Loucy (cell line): ENCODE results near the gene IGSF21.

ENCODE experiments used
- H2AFZ ChIP-seq: fragments of 200-600 bp; sonication (generic); 2 replicates; pipeline ENCODE4 v1.6.0; 2016; ENCODE audit warnings: antibody characterized with exemption, mild to moderate bottlenecking, low read length, moderate library complexity
- H3F3A ChIP-seq: fragments of 200-600 bp; 2 replicates; pipeline ENCODE4 v1.6.0; 2016; ENCODE audit warnings: antibody characterized with exemption, low read depth, mild to moderate bottlenecking
- H3K27me3 ChIP-seq: fragments of 200-600 bp; sonication (generic); 2 replicates; pipeline ENCODE4 v1.6.1; 2014; ENCODE audit warnings: low read length, mild to moderate bottlenecking; ENCODE audit not compliant: insufficient read depth, poor library complexity, severe bottlenecking
- H3K36me3 ChIP-seq: fragments of 200-600 bp; sonication (generic); 2 replicates; pipeline ENCODE4 v1.6.1; 2016; ENCODE audit warnings: low read length; ENCODE audit not compliant: insufficient read depth
- H3K4me1 ChIP-seq: fragments of 200-600 bp; sonication (generic); 2 replicates; pipeline ENCODE4 v1.5.1; 2014; ENCODE audit warnings: low read length, mild to moderate bottlenecking; ENCODE audit not compliant: insufficient read depth, poor library complexity, severe bottlenecking
- H3K4me2 ChIP-seq: fragments of 200-600 bp; sonication (generic); 2 replicates; pipeline ENCODE4 v1.6.0; 2014; ENCODE audit warnings: antibody characterized with exemption, low read length, low read depth, mild to moderate bottlenecking; ENCODE audit not compliant: poor library complexity, severe bottlenecking
- H3K4me3 ChIP-seq: fragments of 200-600 bp; sonication (generic); 2 replicates; pipeline ENCODE4 v1.5.1; 2014; ENCODE audit warnings: low read length, mild to moderate bottlenecking, mixed read lengths; ENCODE audit not compliant: poor library complexity, severe bottlenecking
- H3K79me2 ChIP-seq: fragments of 200-600 bp; sonication (generic); 2 replicates; pipeline ENCODE4 v1.6.1; 2014; ENCODE audit warnings: low read length; ENCODE audit not compliant: insufficient read depth
- H3K9ac ChIP-seq: fragments of 200-600 bp; sonication (generic); 2 replicates; pipeline ENCODE4 v1.6.0; 2014; ENCODE audit warnings: mild to moderate bottlenecking, low read depth, low read length, moderate library complexity; ENCODE audit not compliant: poor library complexity, severe bottlenecking
- H3K9me2 ChIP-seq: fragments of 200-600 bp; sonication (generic); replicated peaks from 2 replicates; pipeline ENCODE4 v1.6.1; 2016; ENCODE audit warnings: low read depth, low read length, mixed read lengths
- H3K9me3 ChIP-seq: fragments of 200-600 bp; sonication (generic); 2 replicates; pipeline ENCODE4 v1.6.1; 2014; ENCODE audit warnings: mild to moderate bottlenecking, antibody characterized with exemption, low read length, low read depth; ENCODE audit not compliant: insufficient read depth
- H4K20me1 ChIP-seq: fragments of 200-600 bp; sonication (generic); 2 replicates; pipeline ENCODE4 v1.6.0; 2014; ENCODE audit warnings: antibody characterized with exemption, low read length, mild to moderate bottlenecking; ENCODE audit not compliant: insufficient read depth, poor library complexity, severe bottlenecking
- EZH2phosphoT487 ChIP-seq: fragments of 200-600 bp; IDR thresholded peaks from 2 replicates; pipeline ENCODE4 v1.6.1; 2018; ENCODE audit warnings: antibody characterized with exemption, mild to moderate bottlenecking, moderate library complexity, borderline replicate concordance
- TF ChIP-seq, protein P1 (sequence below): fragments of 200-600 bp; sonication (generic); conservative IDR thresholded peaks from 2 replicates; pipeline ENCODE4 v1.5.1; 2014; ENCODE audit warnings: mild to moderate bottlenecking, antibody characterized with exemption, low read length

The IGSF21 gene

DNA sequence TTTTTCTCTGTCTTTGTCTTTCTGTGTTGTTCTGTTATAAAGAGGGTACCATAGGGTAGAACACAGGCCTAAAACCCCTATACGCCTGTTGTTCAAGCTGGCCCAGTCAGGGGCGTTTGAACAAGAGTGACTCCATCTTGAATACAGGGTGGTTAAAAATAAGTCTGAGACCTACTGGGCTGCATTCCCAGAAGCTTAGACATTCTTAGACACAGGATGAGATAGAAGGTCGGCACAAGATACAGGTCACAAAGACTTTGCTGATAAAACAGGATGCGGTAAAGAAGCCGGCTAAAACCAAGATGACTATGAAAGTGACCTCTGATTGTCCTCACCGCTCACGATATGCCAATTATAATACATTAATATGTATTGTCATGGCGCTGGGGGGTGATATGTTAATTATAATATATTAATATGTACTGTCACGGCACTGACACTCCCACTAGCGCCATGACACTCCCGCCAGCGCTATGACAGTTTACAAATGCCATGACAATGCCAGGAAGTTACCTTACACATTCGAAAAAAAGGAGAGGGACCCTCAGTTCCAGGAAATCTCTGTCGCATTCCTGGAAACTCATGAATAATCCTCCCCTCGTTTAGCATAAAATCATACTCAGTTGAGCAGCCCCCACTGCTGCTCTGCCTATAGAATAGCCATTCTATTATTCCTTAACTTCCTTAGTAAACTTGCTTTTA lies 314.6 kb downstream of the IGSF21 start:
- Histone ChIP-seq H3K79me2 (no peaks in the 10 kb centered on the region), H3K27me3 (no peaks in the 10 kb centered on the region)
- TF ChIP-seq EZH2phosphoT487 = no peak
- TF ChIP-seq, protein P1, sequence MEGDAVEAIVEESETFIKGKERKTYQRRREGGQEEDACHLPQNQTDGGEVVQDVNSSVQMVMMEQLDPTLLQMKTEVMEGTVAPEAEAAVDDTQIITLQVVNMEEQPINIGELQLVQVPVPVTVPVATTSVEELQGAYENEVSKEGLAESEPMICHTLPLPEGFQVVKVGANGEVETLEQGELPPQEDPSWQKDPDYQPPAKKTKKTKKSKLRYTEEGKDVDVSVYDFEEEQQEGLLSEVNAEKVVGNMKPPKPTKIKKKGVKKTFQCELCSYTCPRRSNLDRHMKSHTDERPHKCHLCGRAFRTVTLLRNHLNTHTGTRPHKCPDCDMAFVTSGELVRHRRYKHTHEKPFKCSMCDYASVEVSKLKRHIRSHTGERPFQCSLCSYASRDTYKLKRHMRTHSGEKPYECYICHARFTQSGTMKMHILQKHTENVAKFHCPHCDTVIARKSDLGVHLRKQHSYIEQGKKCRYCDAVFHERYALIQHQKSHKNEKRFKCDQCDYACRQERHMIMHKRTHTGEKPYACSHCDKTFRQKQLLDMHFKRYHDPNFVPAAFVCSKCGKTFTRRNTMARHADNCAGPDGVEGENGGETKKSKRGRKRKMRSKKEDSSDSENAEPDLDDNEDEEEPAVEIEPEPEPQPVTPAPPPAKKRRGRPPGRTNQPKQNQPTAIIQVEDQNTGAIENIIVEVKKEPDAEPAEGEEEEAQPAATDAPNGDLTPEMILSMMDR = no peak

DNA sequence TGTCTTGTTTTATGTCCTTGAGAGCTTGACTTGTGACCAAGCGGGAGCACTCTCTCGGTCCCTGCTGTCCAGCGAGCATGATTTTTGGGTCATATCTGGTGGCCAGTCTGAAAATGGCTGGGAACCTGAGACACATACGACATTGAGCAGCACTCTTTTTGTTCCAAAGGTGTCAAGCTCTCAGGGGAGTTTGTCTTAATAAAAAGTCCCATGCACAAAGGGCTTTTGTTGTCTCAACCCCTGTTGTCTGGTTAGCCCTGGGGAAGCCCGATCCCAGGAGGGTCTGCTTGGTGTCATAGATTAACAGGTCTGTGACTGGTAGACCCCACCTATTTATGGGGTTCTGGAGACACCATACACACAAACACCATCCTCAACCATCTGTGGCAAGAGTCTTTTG lies 315.4 kb downstream of the IGSF21 start:
- Histone ChIP-seq H4K20me1 (no peaks in the 10 kb centered on the region), H3K4me1 (no peaks in the 10 kb centered on the region), H3K4me2 (no peak overlapping the region), H3K9ac (no peak overlapping the region), H3K79me2 (no peaks in the 10 kb centered on the region), H3K27me3 (no peaks in the 10 kb centered on the region), H2AFZ (no peak overlapping the region), H3K9me2 (no peaks in the 10 kb centered on the region), H3K36me3 (no peaks in the 10 kb centered on the region), H3K4me3 (no peak overlapping the region), H3K9me3 (no peaks in the 10 kb centered on the region), H3F3A (no peaks in the 10 kb centered on the region)
- no peak for TF ChIP-seq EZH2phosphoT487
- TF ChIP-seq, protein P1 = no peak

More for the DNA sequence above, 314.6 kb downstream of the IGSF21 start:
- Histone ChIP-seq H3K9me3 (no peaks in the 10 kb centered on the region), H3K36me3 (no peaks in the 10 kb centered on the region), H4K20me1 (no peaks in the 10 kb centered on the region), H3K4me3 (no peak overlapping the region), H3F3A (no peaks in the 10 kb centered on the region), H3K4me2 (no peak overlapping the region), H2AFZ (no peak overlapping the region), H3K4me1 (no peaks in the 10 kb centered on the region), H3K9ac (no peak overlapping the region), H3K9me2 (no peaks in the 10 kb centered on the region)

DNA sequence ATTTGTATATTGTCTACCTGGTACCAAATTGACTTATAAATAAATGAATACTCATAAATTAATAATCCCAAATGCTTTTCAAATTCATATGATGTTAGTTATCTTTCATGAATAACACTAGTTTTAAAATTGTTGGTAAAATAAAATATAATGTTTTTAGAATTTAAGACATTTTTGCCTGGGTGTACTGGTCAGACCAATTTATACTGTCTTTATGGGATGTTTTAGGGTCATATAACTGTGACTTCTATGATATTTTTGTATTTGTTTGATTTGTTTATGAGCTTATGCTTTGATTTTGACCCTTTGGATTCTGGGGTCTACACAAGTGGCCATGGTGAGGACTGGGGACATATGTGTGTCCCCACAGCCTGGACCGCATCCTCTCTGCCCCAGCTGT lies 319.0 kb downstream of the IGSF21 start:
- Histone ChIP-seq H3K9ac (no peak overlapping the region), H3K4me3 (no peak overlapping the region), H3K9me2 (no peaks in the 10 kb centered on the region), H3K79me2 (no peaks in the 10 kb centered on the region), H3K4me2 (no peak overlapping the region), H3F3A (no peaks in the 10 kb centered on the region), H3K27me3 (no peaks in the 10 kb centered on the region), H3K36me3 (no peaks in the 10 kb centered on the region), H3K9me3 (no peaks in the 10 kb centered on the region), H4K20me1 (no peaks in the 10 kb centered on the region), H2AFZ (no peak overlapping the region), H3K4me1 (no peaks in the 10 kb centered on the region)
- TF ChIP-seq, protein P1 = no peak
- TF ChIP-seq EZH2phosphoT487 = no peak
